ENCODE measurements around the gene ST6GALNAC3. TPM values are rescaled to one million over a fixed set of nuclear protein-coding genes. Genes with fewer than 3 reads are reported as not detected.

The ST6GALNAC3 gene
- total and polyA plus RNA-seq, 2 donors, result 1.2 to 1.8 TPM

DNA sequence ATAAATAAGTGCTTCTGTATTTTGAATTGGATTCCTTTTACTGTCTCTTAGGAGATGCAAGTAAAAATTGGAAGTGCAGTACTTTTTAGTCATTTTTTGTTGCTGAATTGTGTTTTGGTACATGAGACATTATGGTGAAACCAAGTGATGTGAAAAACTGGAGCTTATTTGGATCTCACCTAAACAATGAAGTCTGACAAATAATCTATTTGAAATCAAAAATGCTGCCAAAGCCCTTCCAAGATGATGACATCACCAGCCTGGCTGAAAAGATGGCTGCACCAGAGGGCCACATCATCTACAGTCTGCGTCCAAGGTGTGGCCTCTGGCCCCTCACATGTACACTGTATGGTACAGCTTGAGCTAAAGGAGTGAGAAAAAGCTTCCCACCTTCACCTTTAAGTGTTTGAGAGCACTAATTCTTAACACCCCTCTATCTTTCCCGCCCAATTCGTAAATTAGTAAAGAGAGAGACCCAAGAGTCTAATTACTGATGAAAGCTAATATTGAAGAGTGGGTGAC, 600.2 kb downstream of the ST6GALNAC3 start:
- no peaks in the 10 kb centered on the region for H3K36me3 ChIP-seq (ENCODE audit: control insufficient read depth in 2 of 2, insufficient read depth in 2 of 2, low read length in 1 of 2)
- whole genome bisulfite sequencing, result 98% methylated on average over 3 of the region's 3 CpGs
- DNase-seq (ENCODE audit: low read depth in 6 of 9, low spot score in 9 of 9), result no peak
- no peak overlapping the region for H3K4me3 ChIP-seq (ENCODE audit: low read length in 2 of 2)
- H3K4me1 ChIP-seq (ENCODE audit: control insufficient read depth in 2 of 2, insufficient read depth in 2 of 2, low read length in 2 of 2), result no peaks in the 10 kb centered on the region
- H3K27me3 ChIP-seq (ENCODE audit: control insufficient read depth in 2 of 2, insufficient read depth in 1 of 2, low read length in 1 of 2), result no peaks in the 10 kb centered on the region
- no peaks in the 10 kb centered on the region for H3K9me3 ChIP-seq (ENCODE audit: control insufficient read depth in 2 of 2, insufficient read depth in 1 of 2, low read length in 1 of 2)
- no peak overlapping the region for H3K27ac ChIP-seq (ENCODE audit: low read depth in 1 of 2, low read length in 1 of 2)

DNA sequence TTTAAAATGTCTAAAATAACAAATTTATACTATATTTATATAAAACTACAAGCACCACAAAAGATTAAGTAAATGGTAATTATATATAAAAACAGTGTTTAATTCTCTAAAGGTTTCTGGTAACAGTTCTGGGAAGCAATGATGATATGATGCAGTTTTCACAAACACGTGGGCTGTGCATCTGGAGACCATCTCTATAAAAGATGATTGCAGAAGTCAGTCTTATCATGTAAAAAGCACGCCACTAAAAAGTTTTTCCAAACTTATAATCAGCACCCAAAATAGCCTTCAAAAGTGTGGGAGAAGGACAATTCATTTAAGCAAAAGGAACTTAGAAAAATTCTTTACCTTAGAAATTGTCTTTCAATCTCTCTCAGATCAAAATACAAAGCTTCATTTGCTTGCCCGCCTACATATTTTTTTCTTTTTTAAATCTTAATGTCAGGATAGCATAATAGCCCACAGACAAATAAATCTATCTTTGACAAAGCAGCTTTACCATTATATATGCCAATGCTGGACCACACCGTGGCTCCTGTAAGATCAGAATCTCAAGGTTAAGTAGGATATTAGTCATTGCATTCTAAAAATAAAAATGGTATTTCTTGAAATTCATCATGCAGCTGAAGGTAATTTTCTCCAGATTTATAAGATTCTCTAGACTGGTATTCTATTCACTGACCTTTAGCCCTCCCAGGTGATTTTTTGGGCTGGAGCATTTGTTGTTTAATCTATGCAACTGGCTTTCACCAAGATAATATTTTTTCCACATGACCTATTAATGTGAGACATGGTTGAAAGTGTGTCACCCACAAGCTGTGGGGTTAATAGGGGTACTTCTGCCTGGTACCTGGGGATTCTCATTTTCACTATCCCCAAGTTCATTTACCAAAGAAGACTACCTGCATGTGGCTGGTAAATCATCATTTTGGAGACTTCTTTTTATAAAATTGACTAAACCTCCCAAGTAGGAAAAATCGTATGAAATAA, 603.2 kb downstream of the ST6GALNAC3 start:
- no peaks in the 10 kb centered on the region for H3K27me3 ChIP-seq (ENCODE audit: control insufficient read depth in 2 of 2, insufficient read depth in 1 of 2, low read length in 1 of 2)
- no peaks in the 10 kb centered on the region for H3K4me1 ChIP-seq (ENCODE audit: control insufficient read depth in 2 of 2, insufficient read depth in 2 of 2, low read length in 2 of 2)
- 89% methylated on average over 5 of the region's 5 CpGs for WGBS
- DNase-seq (ENCODE audit: low read depth in 6 of 9, low spot score in 9 of 9), result no peak
- H3K9me3 ChIP-seq (ENCODE audit: control insufficient read depth in 2 of 2, insufficient read depth in 1 of 2, low read length in 1 of 2), result no peaks in the 10 kb centered on the region
- H3K36me3 ChIP-seq (ENCODE audit: control insufficient read depth in 2 of 2, insufficient read depth in 2 of 2, low read length in 1 of 2), result no peaks in the 10 kb centered on the region
- H3K4me3 ChIP-seq (ENCODE audit: low read length in 2 of 2), result no peak overlapping the region
- H3K27ac ChIP-seq (ENCODE audit: low read depth in 1 of 2, low read length in 1 of 2), result no peak overlapping the region

DNA sequence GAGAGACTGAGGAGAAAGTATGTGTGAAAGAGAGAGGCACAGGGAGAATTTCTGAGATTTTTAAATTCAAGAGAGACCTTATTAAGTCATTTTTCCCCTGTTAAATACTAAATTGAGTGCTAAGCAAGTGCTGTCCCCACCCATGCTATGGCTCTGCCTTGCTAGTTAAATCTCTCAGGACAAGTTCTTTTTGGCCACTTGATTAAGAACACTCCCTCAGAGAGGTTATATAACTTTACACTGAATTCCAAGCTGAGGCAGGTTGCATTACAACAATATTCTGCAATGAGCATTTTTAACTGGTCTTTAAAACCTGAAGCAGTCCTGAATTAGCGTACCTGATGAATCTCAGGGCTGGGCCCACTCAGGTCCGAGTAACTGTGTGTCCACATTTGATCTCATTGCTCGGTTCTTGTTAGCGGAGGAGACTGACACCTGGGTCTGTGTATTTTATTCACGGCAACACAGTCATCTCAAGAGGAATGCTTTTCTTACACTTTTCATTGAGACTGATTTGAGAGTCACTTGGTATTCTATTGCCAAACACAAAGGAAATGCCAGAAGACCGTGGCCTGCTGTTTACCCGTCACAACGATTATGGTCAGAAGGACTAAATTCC, 605.1 kb downstream of the ST6GALNAC3 start:
- no peaks in the 10 kb centered on the region for H3K36me3 ChIP-seq (ENCODE audit: control insufficient read depth in 2 of 2, insufficient read depth in 2 of 2, low read length in 1 of 2)
- WGBS, result 94% methylated on average over 8 of the region's 8 CpGs
- H3K27me3 ChIP-seq (ENCODE audit: control insufficient read depth in 2 of 2, insufficient read depth in 1 of 2, low read length in 1 of 2), result no peaks in the 10 kb centered on the region
- no peak overlapping the region for H3K4me3 ChIP-seq (ENCODE audit: low read length in 2 of 2)
- H3K4me1 ChIP-seq (ENCODE audit: control insufficient read depth in 2 of 2, insufficient read depth in 2 of 2, low read length in 2 of 2), result no peaks in the 10 kb centered on the region
- H3K27ac ChIP-seq (ENCODE audit: low read depth in 1 of 2, low read length in 1 of 2), result no peak overlapping the region
- no peak for DNase-seq (ENCODE audit: low read depth in 6 of 9, low spot score in 9 of 9)
- no peaks in the 10 kb centered on the region for H3K9me3 ChIP-seq (ENCODE audit: control insufficient read depth in 2 of 2, insufficient read depth in 1 of 2, low read length in 1 of 2)

DNA sequence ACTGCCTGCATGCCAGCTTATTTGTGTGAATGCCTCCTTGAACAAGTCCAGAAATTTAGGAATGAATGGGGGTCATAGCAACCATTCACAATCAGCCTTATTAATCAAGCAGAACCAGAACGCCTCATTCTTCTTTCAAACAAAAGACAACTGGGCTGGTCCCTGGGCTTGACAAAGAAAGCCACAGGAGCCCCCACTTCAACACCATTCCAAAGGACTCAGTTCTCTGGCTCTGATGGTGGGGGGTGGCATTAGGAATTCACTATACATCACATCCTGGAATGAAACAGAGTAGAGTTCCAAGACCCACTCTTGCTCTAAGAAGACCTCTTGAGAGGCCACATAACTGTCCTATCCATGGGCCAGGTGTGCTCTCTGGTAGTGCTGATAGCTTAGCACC, 606.1 kb downstream of the ST6GALNAC3 start:
- DNase-seq (ENCODE audit: low read depth in 6 of 9, low spot score in 9 of 9), result no peak
- Histone ChIP-seq H3K27ac (ENCODE audit: low read depth in 1 of 2, low read length in 1 of 2) (no peak overlapping the region), H3K4me1 (ENCODE audit: control insufficient read depth in 2 of 2, insufficient read depth in 2 of 2, low read length in 2 of 2) (no peaks in the 10 kb centered on the region), H3K27me3 (ENCODE audit: control insufficient read depth in 2 of 2, insufficient read depth in 1 of 2, low read length in 1 of 2) (no peaks in the 10 kb centered on the region), H3K9me3 (ENCODE audit: control insufficient read depth in 2 of 2, insufficient read depth in 1 of 2, low read length in 1 of 2) (no peaks in the 10 kb centered on the region), H3K4me3 (ENCODE audit: low read length in 2 of 2) (no peak overlapping the region), H3K36me3 (ENCODE audit: control insufficient read depth in 2 of 2, insufficient read depth in 2 of 2, low read length in 1 of 2) (no peaks in the 10 kb centered on the region)
- 98% methylated on average over 1 of the region's 1 CpG for WGBS

DNA sequence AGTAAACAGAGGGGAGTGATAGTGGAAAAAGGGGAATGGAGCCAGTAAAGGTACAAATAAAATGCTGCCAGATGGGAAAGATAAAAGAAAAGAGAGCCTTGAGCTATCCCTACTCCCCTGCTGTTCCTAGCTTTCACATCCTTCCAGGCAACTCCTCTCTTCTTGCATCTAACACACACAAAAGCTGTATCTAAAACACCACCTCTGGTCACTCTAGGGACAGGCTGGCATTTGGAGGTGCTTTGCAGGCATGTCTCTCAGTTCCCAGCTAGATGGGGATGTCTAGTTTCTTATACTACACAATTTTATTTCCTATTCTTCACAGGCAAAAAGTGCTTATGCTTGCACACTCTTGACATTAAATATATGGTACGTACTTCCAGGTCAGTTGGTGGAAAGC, 607.6 kb downstream of the ST6GALNAC3 start:
- Histone ChIP-seq H3K27me3 (ENCODE audit: control insufficient read depth in 2 of 2, insufficient read depth in 1 of 2, low read length in 1 of 2) (no peaks in the 10 kb centered on the region), H3K9me3 (ENCODE audit: control insufficient read depth in 2 of 2, insufficient read depth in 1 of 2, low read length in 1 of 2) (no peaks in the 10 kb centered on the region), H3K36me3 (ENCODE audit: control insufficient read depth in 2 of 2, insufficient read depth in 2 of 2, low read length in 1 of 2) (no peaks in the 10 kb centered on the region), H3K4me1 (ENCODE audit: control insufficient read depth in 2 of 2, insufficient read depth in 2 of 2, low read length in 2 of 2) (no peaks in the 10 kb centered on the region), H3K27ac (ENCODE audit: low read depth in 1 of 2, low read length in 1 of 2) (no peak overlapping the region), H3K4me3 (ENCODE audit: low read length in 2 of 2) (no peak overlapping the region)
- no peak for DNase-seq (ENCODE audit: low read depth in 6 of 9, low spot score in 9 of 9)
- WGBS, result 97% methylated on average over 1 of the region's 1 CpG

Other genes starting within 250 kb of the ST6GALNAC3 start
- not detected for gene ASB17, start 142.3 kb upstream of the ST6GALNAC3 start, total RNA-seq
- 0.07 TPM for gene ASB17, start 142.3 kb upstream of the ST6GALNAC3 start, polyA plus RNA-seq